ENCODE results near the gene DNAJC3. TPM values are rescaled to one million over a fixed set of nuclear protein-coding genes. Genes with fewer than 3 reads are reported as not detected.

DNAJC3 gene
- total RNA-seq, 1 experiment from 2014 or later = 25.7 TPM

DNA sequence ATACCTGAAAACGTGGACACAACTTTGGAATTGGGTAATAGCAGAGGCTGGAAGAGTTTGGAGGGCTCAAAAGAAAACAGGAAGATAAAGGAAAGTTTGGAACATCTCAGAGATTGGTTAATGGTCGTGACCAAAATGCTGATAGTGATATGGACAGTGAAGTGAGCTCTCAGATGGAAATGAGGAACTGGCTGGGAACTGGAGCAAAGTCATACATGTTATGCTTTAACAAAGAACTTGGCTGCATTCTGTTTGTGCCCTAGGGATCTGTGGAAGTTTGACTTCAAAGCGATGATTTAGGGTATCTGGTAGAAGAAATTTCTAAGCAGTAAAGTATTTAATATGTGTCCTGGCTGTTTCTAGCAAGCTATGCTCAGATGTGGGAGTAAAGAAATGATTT lies 136.2 kb downstream of the DNAJC3 start:
- intact Hi-C loops (cut with micrococcal nuclease; ENCODE audit: unreplicated experiment) = no loop called here
- no peak for TF ChIP-seq TCF7L2 (IDR thresholded peaks at IDR 0.05; ENCODE audit: low read depth, low read length)

DNA sequence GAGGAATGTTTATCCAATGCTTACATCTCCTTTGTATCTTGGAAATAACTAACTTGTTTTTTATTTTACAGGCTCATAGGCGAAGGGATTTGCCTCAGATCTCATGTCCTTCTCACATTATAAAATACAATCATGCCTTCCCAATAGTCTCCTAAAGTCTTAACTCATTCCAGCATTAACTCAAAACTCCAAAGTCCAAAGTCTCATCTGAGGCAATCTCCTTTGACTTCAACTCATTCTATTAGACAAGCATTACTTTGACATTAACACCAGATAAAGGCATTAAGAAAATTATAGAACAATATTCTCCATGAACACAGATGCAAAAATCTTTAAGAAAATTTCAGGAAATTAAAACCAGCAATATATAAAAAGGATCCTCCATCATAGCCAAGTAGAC lies 137.6 kb downstream of the DNAJC3 start:
- TF ChIP-seq, protein P1, sequence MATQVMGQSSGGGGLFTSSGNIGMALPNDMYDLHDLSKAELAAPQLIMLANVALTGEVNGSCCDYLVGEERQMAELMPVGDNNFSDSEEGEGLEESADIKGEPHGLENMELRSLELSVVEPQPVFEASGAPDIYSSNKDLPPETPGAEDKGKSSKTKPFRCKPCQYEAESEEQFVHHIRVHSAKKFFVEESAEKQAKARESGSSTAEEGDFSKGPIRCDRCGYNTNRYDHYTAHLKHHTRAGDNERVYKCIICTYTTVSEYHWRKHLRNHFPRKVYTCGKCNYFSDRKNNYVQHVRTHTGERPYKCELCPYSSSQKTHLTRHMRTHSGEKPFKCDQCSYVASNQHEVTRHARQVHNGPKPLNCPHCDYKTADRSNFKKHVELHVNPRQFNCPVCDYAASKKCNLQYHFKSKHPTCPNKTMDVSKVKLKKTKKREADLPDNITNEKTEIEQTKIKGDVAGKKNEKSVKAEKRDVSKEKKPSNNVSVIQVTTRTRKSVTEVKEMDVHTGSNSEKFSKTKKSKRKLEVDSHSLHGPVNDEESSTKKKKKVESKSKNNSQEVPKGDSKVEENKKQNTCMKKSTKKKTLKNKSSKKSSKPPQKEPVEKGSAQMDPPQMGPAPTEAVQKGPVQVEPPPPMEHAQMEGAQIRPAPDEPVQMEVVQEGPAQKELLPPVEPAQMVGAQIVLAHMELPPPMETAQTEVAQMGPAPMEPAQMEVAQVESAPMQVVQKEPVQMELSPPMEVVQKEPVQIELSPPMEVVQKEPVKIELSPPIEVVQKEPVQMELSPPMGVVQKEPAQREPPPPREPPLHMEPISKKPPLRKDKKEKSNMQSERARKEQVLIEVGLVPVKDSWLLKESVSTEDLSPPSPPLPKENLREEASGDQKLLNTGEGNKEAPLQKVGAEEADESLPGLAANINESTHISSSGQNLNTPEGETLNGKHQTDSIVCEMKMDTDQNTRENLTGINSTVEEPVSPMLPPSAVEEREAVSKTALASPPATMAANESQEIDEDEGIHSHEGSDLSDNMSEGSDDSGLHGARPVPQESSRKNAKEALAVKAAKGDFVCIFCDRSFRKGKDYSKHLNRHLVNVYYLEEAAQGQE (IDR thresholded peaks at IDR 0.05; ENCODE audit: insufficient read depth in 1 of 2, low read depth in 2 of 2, low read length in 1 of 2) = no peak
- TF ChIP-seq SIN3A (IDR thresholded peaks at IDR 0.05; ENCODE audit: borderline replicate concordance, insufficient read depth, low read depth, low read length) (no peak), TCF7L2 (IDR thresholded peaks at IDR 0.05; ENCODE audit: low read depth, low read length) (no peak), POLR2AphosphoS5 (IDR thresholded peaks at IDR 0.05; ENCODE audit: low read depth, low read length) (no peak)
- TF ChIP-seq, protein P2, sequence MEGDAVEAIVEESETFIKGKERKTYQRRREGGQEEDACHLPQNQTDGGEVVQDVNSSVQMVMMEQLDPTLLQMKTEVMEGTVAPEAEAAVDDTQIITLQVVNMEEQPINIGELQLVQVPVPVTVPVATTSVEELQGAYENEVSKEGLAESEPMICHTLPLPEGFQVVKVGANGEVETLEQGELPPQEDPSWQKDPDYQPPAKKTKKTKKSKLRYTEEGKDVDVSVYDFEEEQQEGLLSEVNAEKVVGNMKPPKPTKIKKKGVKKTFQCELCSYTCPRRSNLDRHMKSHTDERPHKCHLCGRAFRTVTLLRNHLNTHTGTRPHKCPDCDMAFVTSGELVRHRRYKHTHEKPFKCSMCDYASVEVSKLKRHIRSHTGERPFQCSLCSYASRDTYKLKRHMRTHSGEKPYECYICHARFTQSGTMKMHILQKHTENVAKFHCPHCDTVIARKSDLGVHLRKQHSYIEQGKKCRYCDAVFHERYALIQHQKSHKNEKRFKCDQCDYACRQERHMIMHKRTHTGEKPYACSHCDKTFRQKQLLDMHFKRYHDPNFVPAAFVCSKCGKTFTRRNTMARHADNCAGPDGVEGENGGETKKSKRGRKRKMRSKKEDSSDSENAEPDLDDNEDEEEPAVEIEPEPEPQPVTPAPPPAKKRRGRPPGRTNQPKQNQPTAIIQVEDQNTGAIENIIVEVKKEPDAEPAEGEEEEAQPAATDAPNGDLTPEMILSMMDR (IDR thresholded peaks at IDR 0.05) = no peak
- in situ Hi-C loops (cut with HindIII; ENCODE audit: low pct_unique_long_range_greater_than_20kb, low sequenced_read_pairs) (no loop called here), intact Hi-C loops (cut with micrococcal nuclease; ENCODE audit: unreplicated experiment) (no loop called here)
- ChIA-PET POLR2A (interaction anchor here (0.6 kb wide), 1 partner anchor 110 kb away, joined by 6 read pairs; no protein-coding TSS in a partner anchor), CTCF (no interaction called here)
- BruUV-seq (replicated peaks) = no TSS peak
- Histone ChIP-seq H3K4me3 (ENCODE audit: low read depth in 2 of 2, low read length in 2 of 2) (no peak overlapping the region), H3K27me3 (ENCODE audit: control insufficient read depth, insufficient read depth, low read length) (no peaks in the 10 kb centered on the region), H3K36me3 (ENCODE audit: control insufficient read depth, insufficient read depth, low read length) (no peaks in the 10 kb centered on the region), H3K4me1 (ENCODE audit: control insufficient read depth, insufficient read depth, low read length) (no peaks in the 10 kb centered on the region), H3K9me3 (ENCODE audit: control insufficient read depth, insufficient read depth, low read depth, low read length) (no peaks in the 10 kb centered on the region), H3K27ac (ENCODE audit: low read length) (no peak overlapping the region)
- DNase-seq (ENCODE audit: low read depth, low spot score) (no peak), ATAC-seq (no peak)

More for the DNA sequence above, 136.2 kb downstream of the DNAJC3 start:
- Histone ChIP-seq H3K27ac (ENCODE audit: low read length) (no peak overlapping the region), H3K4me1 (ENCODE audit: control insufficient read depth, insufficient read depth, low read length) (no peaks in the 10 kb centered on the region), H3K9me3 (ENCODE audit: control insufficient read depth, insufficient read depth, low read depth, low read length) (no peaks in the 10 kb centered on the region), H3K36me3 (ENCODE audit: control insufficient read depth, insufficient read depth, low read length) (no peaks in the 10 kb centered on the region), H3K4me3 (ENCODE audit: low read depth in 2 of 2, low read length in 2 of 2) (no peak overlapping the region), H3K27me3 (ENCODE audit: control insufficient read depth, insufficient read depth, low read length) (no peaks in the 10 kb centered on the region)
- CTCF ChIA-PET = no interaction called here
- no peak for ATAC-seq
- POLR2A ChIA-PET = no interaction called here
- in situ Hi-C loops (cut with HindIII; ENCODE audit: low pct_unique_long_range_greater_than_20kb, low sequenced_read_pairs) = no loop called here
- DNase-seq (ENCODE audit: low read depth, low spot score) = no peak
- no TSS peak for BruUV-seq (replicated peaks)

DNA sequence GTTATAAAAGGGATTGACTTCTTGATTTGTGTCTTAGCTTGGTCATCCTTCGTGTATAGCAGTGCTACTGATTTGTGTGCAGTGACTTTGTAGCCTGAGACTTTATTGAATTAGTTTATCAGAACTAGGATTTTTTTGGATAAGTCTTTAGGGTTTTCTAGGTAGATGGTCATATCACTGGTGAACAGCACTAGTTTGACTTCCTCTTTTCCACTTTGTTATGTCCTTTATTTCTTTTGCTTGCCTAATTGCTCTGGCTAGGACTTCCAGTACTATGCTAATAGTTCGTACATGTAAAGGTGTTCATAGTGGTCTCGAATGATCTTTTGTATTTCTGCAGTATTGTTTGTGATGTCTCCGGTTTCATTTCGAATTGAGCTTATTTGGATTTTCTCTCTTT lies 145.4 kb downstream of the DNAJC3 start:
- intact Hi-C loops (cut with micrococcal nuclease; ENCODE audit: unreplicated experiment) = no loop called here
- no peaks in the 10 kb centered on the region for H3K27me3 ChIP-seq (ENCODE audit: control insufficient read depth, insufficient read depth, low read length)
- in situ Hi-C loops (cut with HindIII; ENCODE audit: low pct_unique_long_range_greater_than_20kb, low sequenced_read_pairs) = no loop called here
- H3K9me3 ChIP-seq (ENCODE audit: control insufficient read depth, insufficient read depth, low read depth, low read length) = no peaks in the 10 kb centered on the region
- TF ChIP-seq, protein P2 (IDR thresholded peaks at IDR 0.05) = no peak
- TF ChIP-seq, protein P1 (IDR thresholded peaks at IDR 0.05; ENCODE audit: insufficient read depth in 1 of 2, low read depth in 2 of 2, low read length in 1 of 2) = no peak
- no peak for TF ChIP-seq SIN3A (IDR thresholded peaks at IDR 0.05; ENCODE audit: borderline replicate concordance, insufficient read depth, low read depth, low read length)
- TF ChIP-seq TCF7L2 (IDR thresholded peaks at IDR 0.05; ENCODE audit: low read depth, low read length) = no peak
- TF ChIP-seq POLR2AphosphoS5 (IDR thresholded peaks at IDR 0.05; ENCODE audit: low read depth, low read length) = no peak
- ATAC-seq = no peak
- H3K4me1 ChIP-seq (ENCODE audit: control insufficient read depth, insufficient read depth, low read length) = no peaks in the 10 kb centered on the region
- POLR2A ChIA-PET = no interaction called here
- no peak for DNase-seq (ENCODE audit: low read depth, low spot score)
- no peak overlapping the region for H3K4me3 ChIP-seq (ENCODE audit: low read depth in 2 of 2, low read length in 2 of 2)
- CTCF ChIA-PET = no interaction called here
- no peaks in the 10 kb centered on the region for H3K36me3 ChIP-seq (ENCODE audit: control insufficient read depth, insufficient read depth, low read length)
- BruUV-seq (replicated peaks) = no TSS peak
- H3K27ac ChIP-seq (ENCODE audit: low read length) = no peak overlapping the region

All from Panc1 (cell line).